MM.1S (cell line): ENCODE data around the gene DVL2.

Source experiments
- EZH2 ChIP-seq: fragments of 300-600 bp; sonication (generic); optimal IDR thresholded peaks from 2 replicates; pipeline ENCODE3; 2017; ENCODE audit warnings: low read depth, mild to moderate bottlenecking, antibody characterized with exemption, low read length, mixed read lengths
- TF ChIP-seq, protein P1 (sequence below): fragments of 300-600 bp; sonication (generic); IDR thresholded peaks from 2 replicates; pipeline ENCODE4 v1.5.1; 2016; ENCODE audit warnings: antibody characterized with exemption, low read length, mixed read lengths

DNA sequence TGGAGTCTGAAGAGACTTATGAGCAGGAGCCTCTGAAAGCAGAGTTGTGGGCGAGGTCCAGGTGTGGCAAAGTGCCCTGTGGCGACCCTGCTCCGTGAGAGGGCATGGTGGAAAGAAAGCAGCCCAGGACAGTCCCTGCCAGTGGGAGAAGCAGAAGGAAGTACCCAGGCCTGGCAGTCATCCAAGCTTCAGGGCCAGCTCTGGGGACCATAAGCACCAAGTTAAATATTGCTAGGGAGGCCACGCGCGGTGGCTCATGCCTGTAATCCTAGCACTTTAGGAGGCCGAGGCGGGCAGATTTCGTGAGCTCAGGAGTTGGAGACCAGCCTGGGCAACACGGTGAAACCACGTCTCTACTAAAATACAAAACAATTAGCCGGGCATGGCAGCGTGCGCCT, 50.2 kb downstream of the DVL2 start:
- TF ChIP-seq, protein P1, sequence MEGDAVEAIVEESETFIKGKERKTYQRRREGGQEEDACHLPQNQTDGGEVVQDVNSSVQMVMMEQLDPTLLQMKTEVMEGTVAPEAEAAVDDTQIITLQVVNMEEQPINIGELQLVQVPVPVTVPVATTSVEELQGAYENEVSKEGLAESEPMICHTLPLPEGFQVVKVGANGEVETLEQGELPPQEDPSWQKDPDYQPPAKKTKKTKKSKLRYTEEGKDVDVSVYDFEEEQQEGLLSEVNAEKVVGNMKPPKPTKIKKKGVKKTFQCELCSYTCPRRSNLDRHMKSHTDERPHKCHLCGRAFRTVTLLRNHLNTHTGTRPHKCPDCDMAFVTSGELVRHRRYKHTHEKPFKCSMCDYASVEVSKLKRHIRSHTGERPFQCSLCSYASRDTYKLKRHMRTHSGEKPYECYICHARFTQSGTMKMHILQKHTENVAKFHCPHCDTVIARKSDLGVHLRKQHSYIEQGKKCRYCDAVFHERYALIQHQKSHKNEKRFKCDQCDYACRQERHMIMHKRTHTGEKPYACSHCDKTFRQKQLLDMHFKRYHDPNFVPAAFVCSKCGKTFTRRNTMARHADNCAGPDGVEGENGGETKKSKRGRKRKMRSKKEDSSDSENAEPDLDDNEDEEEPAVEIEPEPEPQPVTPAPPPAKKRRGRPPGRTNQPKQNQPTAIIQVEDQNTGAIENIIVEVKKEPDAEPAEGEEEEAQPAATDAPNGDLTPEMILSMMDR, result no peak
- no peak for TF ChIP-seq EZH2
